ENCODE data around the gene WNT7A. TPM values are rescaled to one million over a fixed set of nuclear protein-coding genes. Genes with fewer than 3 reads are reported as not detected.

The WNT7A gene
- total RNA-seq, 4 donors from 2014 or later = 0.09 to 0.91 (median 0.73) TPM; not detected in 1

GRCh38 chr3:13839726-13840340, 40.0 kb downstream of the WNT7A start:
- no peaks in the 10 kb centered on the region for H3K36me3 ChIP-seq
- no peak overlapping the region for H3K27ac ChIP-seq
- WGBS, 2 donors = 31 to 42% methylated on average over 5 of the region's 5 CpGs
- DNase-seq = no peak
- H3K27me3 ChIP-seq = peaks cover 0 to 45% (median 0%) of the 10 kb centered on the region in 4 donors
- intact Hi-C loops (cut with DNase I) = no loop called here
- H3K4me3 ChIP-seq = no peak overlapping the region
- peaks cover 0 to 16% (median 0%) of the 10 kb centered on the region in 3 donors for H3K4me1 ChIP-seq
- TF ChIP-seq POLR2A (IDR thresholded peaks at IDR 0.05) (no peak), CTCF (IDR thresholded peaks at IDR 0.05) (no peak)
- no peaks in the 10 kb centered on the region for H3K9me3 ChIP-seq

GRCh38 chr3:13839253-13839652, 40.6 kb downstream of the WNT7A start:
- H3K9me3 ChIP-seq = no peaks in the 10 kb centered on the region
- peaks cover 0 to 16% (median 0%) of the 10 kb centered on the region in 3 donors for H3K4me1 ChIP-seq
- TF ChIP-seq CTCF (IDR thresholded peaks at IDR 0.05) (no peak), POLR2A (IDR thresholded peaks at IDR 0.05) (no peak)
- H3K27ac ChIP-seq = no peak overlapping the region
- WGBS, 2 donors = 50 to 63% methylated on average over 1 to 3 of the region's 4 CpGs
- H3K36me3 ChIP-seq = no peaks in the 10 kb centered on the region
- no peak overlapping the region for H3K4me3 ChIP-seq
- H3K27me3 ChIP-seq = peaks cover 0 to 45% (median 0%) of the 10 kb centered on the region in 4 donors
- intact Hi-C loops (cut with DNase I) = no loop called here
- no peak for DNase-seq

- no peak for DNase-seq
- Histone ChIP-seq H3K9me3 (no peaks in the 10 kb centered on the region), H3K4me3 (no peak overlapping the region), H3K27ac (no peak overlapping the region), H3K27me3 (peaks cover 0 to 47% (median 0%) of the 10 kb centered on the region in 4 donors), H3K36me3 (no peaks in the 10 kb centered on the region), H3K4me1 (peaks cover 0 to 16% (median 0%) of the 10 kb centered on the region in 3 donors)
- intact Hi-C loops (cut with DNase I) = no loop called here
- TF ChIP-seq POLR2A (IDR thresholded peaks at IDR 0.05) (no peak), CTCF (IDR thresholded peaks at IDR 0.05) (no peak)
- 76 to 83% methylated on average over 2 to 4 of the region's 4 CpGs for WGBS, 2 donors
Measured at GRCh38 chr3:13838421-13838820, 41.5 kb downstream of the WNT7A start.

GRCh38 chr3:13837751-13838150, 42.1 kb downstream of the WNT7A start:
- TF ChIP-seq POLR2A (IDR thresholded peaks at IDR 0.05) (no peak), CTCF (IDR thresholded peaks at IDR 0.05) (no peak)
- no peak for DNase-seq
- Histone ChIP-seq H3K4me1 (peaks cover 0 to 16% (median 0%) of the 10 kb centered on the region in 3 donors), H3K4me3 (no peak overlapping the region), H3K27ac (no peak overlapping the region), H3K9me3 (no peaks in the 10 kb centered on the region), H3K27me3 (peaks cover 0 to 51% (median 0%) of the 10 kb centered on the region in 4 donors), H3K36me3 (no peaks in the 10 kb centered on the region)
- WGBS, 2 donors = 73 to 84% methylated on average over 3 to 6 of the region's 10 CpGs
- intact Hi-C loops (cut with DNase I) = no loop called here

GRCh38 chr3:13836658-13837587, 42.9 kb downstream of the WNT7A start:
- 38 to 71% methylated on average over 9 of the region's 12 CpGs for WGBS, 2 donors
- H3K4me1 ChIP-seq = peaks cover 0 to 16% (median 0%) of the 10 kb centered on the region in 3 donors
- intact Hi-C loops (cut with DNase I) = no loop called here
- H3K9me3 ChIP-seq = no peaks in the 10 kb centered on the region
- H3K27ac ChIP-seq = no peak overlapping the region
- no peak overlapping the region for H3K4me3 ChIP-seq
- no peak for DNase-seq
- TF ChIP-seq POLR2A (IDR thresholded peaks at IDR 0.05) (no peak), CTCF (IDR thresholded peaks at IDR 0.05) (peak in 2 of 6 experiments; percentile 14 to 27)
- peaks cover 0 to 52% (median 0%) of the 10 kb centered on the region in 4 donors for H3K27me3 ChIP-seq
- no peaks in the 10 kb centered on the region for H3K36me3 ChIP-seq

Data from esophagus squamous epithelium (tissue), 5 donors.